Mesothelial cell of epicardium (in vitro differentiated cells): ENCODE results near the gene DRC3. TPM values are rescaled to one million over a fixed set of nuclear protein-coding genes. Genes with fewer than 3 reads are reported as not detected.
"Not testable (repeated sequence)": the region's sequence is repeated elsewhere in the genome, so short reads cannot be mapped to it uniquely, and the experiment has no call there.

Experiments
- DNase-seq, 2 experiments: peaks; one replicate each; pipeline ENCODE4 v3.0.0; 2021; ENCODE audit warnings: low spot score in 2 of 2; ENCODE audit not compliant: unreplicated experiment in 2 of 2
- H3K27ac Mint-ChIP-seq: 2 replicates; pipeline ENCODE4 v1.8.0; 2021; ENCODE audit warnings: mixed read lengths
- H3K27me3 Mint-ChIP-seq: 2 replicates; pipeline ENCODE4 v1.8.0; 2021; ENCODE audit warnings: low read depth, mixed read lengths
- H3K36me3 Mint-ChIP-seq: 2 replicates; pipeline ENCODE4 v1.8.0; 2021; ENCODE audit warnings: mixed read lengths
- H3K4me1 Mint-ChIP-seq: 2 replicates; pipeline ENCODE4 v1.8.0; 2021; ENCODE audit warnings: mixed read lengths
- H3K4me3 Mint-ChIP-seq: 2 replicates; pipeline ENCODE4 v1.8.0; 2021; ENCODE audit warnings: mild to moderate bottlenecking, moderate library complexity, mixed read lengths
- H3K9me3 Mint-ChIP-seq: 2 replicates; pipeline ENCODE4 v1.8.0; 2021; ENCODE audit warnings: mixed read lengths
- total RNA-seq: library from RNA; stranded (reverse); gene quantifications from 3 replicates; pipeline ENCODE4 v1.2.1, GENCODE V29; 2021
- TF ChIP-seq, protein P1 (sequence below): fragments of 200-600 bp; sonication (generic); IDR thresholded peaks from one replicate; pipeline ENCODE4 v1.5.0; 2021; ENCODE audit warnings: antibody characterized with exemption; ENCODE audit not compliant: unreplicated experiment

DRC3 gene
- total RNA-seq, 1 donor from 2014 or later: 3.2 TPM

DNA sequence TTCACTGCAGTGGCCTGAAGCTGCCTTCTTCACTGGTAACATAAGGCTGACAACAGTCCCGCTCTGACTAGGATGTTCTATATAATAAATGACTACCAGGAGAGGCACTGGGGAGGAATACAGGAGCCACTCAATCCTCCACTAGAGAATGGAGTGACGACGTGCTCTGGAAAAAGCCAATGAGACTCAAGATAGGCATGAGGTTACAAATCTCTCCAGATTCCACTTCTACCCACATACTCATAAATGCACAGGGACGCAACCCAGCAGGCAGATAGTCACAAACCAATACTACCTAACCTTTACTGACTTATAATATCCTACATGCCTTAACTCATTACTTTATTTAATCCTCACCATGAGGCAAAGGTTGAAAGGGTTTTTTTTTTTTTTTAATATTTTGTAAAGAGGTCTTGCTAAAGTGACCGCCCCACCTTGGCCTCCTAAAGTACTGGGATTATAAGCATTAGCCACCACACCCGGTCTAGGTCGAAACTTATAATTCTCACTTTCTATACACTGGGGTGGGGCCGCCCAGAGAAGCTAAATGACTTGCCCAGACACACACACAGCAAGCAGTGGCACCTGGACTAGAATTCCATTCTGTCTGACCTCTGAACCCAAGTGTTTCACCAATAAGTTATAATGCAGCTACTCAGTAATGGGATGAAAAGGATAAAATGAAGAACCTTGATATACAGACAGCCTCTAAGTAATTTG lies 34.1 kb upstream of the DRC3 start:
- H3K36me3 Mint-ChIP-seq: no peaks in the 10 kb centered on the region
- peak overlapping the region; percentile 99 for H3K27ac Mint-ChIP-seq
- no peak for DNase-seq
- H3K9me3 Mint-ChIP-seq: no peaks in the 10 kb centered on the region
- TF ChIP-seq, protein P1, sequence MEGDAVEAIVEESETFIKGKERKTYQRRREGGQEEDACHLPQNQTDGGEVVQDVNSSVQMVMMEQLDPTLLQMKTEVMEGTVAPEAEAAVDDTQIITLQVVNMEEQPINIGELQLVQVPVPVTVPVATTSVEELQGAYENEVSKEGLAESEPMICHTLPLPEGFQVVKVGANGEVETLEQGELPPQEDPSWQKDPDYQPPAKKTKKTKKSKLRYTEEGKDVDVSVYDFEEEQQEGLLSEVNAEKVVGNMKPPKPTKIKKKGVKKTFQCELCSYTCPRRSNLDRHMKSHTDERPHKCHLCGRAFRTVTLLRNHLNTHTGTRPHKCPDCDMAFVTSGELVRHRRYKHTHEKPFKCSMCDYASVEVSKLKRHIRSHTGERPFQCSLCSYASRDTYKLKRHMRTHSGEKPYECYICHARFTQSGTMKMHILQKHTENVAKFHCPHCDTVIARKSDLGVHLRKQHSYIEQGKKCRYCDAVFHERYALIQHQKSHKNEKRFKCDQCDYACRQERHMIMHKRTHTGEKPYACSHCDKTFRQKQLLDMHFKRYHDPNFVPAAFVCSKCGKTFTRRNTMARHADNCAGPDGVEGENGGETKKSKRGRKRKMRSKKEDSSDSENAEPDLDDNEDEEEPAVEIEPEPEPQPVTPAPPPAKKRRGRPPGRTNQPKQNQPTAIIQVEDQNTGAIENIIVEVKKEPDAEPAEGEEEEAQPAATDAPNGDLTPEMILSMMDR: no peak
- H3K4me3 Mint-ChIP-seq: no peak overlapping the region
- no peaks in the 10 kb centered on the region for H3K27me3 Mint-ChIP-seq
- H3K4me1 Mint-ChIP-seq: peaks cover 90% of the 10 kb centered on the region

DNA sequence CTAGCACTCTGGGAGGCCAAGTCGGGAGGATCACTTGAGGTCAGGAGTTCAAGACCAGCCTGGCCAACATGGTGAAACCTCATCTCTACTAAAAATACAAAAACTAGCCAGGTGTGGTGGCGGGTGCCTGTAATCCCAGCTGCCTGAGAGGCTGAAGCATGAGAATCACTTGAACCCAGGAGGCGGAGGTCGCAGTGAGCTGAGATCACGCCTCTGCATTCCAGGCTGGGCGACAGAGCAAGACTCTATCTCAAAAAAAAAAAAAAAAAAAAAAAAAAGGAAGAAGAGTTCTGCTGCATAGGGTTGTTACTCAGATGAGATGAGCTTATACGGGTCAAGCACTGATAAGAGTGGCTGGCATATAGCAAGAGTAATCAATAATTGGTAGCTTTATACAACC lies 32.7 kb upstream of the DRC3 start:
- H3K4me3 Mint-ChIP-seq, H3K36me3 Mint-ChIP-seq, H3K9me3 Mint-ChIP-seq, DNase-seq, H3K27me3 Mint-ChIP-seq: not testable (repeated sequence)
- Mint-ChIP-seq H3K4me1 (peaks cover 93% of the 10 kb centered on the region), H3K27ac (peak overlapping the region; percentile 99)

DNA sequence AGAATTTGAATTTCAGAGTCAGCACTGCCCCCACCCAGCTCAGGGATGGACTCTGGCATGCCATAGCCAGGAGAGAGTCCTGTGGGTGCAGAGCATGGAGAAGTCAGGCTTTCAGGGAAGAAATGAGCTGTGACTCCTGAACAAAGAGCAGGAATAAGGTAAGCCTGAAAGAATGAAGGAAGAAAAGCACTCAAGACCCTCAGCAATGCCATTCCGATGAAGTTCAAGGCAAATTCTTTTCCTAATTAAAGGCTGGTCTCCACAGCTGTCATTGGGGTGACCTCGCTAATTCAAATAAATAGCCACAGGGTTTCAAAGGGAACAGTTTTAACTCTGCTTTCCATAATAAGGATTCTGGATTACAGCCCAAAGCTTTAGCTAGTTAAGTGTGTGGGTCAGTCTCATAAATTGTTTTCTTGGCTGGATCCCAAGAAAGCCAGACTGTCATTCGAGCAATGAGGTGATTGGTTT lies 32.2 kb upstream of the DRC3 start:
- Mint-ChIP-seq H3K4me3 (peak overlapping the region; percentile 41), H3K9me3 (no peaks in the 10 kb centered on the region), H3K27ac (peak overlapping the region; percentile 99), H3K27me3 (no peaks in the 10 kb centered on the region), H3K36me3 (no peaks in the 10 kb centered on the region), H3K4me1 (peaks cover 93% of the 10 kb centered on the region)
- no peak for DNase-seq
- TF ChIP-seq, protein P1: no peak

DNA sequence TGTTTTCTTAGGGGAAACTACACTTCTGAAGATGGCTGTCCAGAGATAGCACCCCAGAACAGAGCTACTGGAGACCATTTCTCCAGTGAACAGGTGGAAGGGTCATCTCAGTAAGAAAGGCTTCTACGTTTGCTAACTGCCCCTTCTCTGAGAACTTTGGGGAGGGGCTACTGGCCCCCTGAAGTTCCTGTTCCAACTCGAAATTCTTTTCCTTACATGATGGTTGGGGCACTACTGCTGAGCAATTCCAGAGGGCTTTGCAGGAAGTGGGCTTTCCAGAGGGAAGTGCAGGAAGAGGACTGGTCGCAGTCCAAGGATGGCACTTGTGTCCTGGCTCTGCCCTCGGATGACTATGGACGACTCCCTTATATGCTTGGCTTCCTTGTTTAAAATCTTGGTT lies 31.6 kb upstream of the DRC3 start:
- H3K4me3 Mint-ChIP-seq: no peak overlapping the region
- no peak for DNase-seq
- TF ChIP-seq, protein P1: no peak
- H3K9me3 Mint-ChIP-seq: no peaks in the 10 kb centered on the region
- H3K36me3 Mint-ChIP-seq: no peaks in the 10 kb centered on the region
- H3K4me1 Mint-ChIP-seq: peaks cover 92% of the 10 kb centered on the region
- H3K27ac Mint-ChIP-seq: peak overlapping the region; percentile 99
- no peaks in the 10 kb centered on the region for H3K27me3 Mint-ChIP-seq

DNA sequence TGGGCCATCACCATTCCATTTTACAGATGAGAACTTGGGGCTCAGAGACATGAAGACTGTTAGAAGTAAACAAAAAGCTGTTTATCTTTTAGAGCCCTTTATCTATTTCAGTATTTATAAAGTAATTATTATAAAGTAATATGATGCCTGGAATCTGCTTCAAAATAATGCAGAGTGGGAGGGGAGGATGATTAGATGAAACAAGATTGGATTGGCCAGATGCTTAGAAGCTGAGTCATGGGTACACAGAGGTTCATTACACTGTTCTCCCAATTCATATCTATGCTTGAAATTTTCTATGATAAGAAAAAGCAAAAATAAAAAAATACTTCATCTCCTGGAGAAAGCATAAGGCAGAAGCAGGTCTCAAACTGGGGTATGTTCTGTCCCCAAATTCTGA lies 29.8 kb upstream of the DRC3 start:
- Mint-ChIP-seq H3K9me3 (no peaks in the 10 kb centered on the region), H3K27ac (peak overlapping the region; percentile 98), H3K4me1 (peaks cover 92% of the 10 kb centered on the region), H3K27me3 (no peaks in the 10 kb centered on the region), H3K36me3 (no peaks in the 10 kb centered on the region), H3K4me3 (no peak overlapping the region)
- DNase-seq: no peak
- TF ChIP-seq, protein P1: no peak

DNA sequence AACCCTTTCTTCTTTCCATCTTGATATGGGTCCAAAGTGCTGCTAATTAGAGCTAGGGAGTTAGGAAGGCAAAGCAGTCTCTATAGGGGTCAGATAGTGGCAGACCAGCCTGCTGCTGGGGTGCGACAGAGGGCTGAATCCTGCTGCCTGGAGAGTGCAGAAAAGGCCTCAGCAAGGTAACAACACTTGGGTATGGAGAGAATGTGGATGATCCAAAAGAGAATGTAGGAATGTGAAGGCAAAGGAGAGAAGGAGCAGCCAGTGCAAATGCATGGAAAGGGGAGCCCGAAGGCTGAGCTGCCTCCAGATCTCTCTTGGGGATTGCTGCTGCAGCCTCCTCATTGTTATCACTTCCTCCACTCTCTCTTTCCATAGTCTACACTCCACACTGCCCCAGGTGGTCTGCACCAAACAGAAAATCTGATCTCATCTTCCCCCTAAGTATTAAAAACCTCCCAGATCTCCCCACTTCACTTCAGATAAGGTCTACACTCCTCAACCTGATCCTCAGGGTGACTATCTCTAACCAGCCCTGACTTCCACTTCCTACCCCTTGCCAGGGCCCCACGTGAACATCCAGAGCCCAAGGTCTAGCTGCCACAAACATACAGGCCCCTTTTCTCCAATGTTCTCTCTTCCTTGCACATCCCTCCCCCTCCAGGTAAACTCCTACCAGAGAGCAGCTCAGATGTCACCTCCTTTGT lies 29.2 kb upstream of the DRC3 start:
- Mint-ChIP-seq H3K9me3 (no peaks in the 10 kb centered on the region), H3K36me3 (no peaks in the 10 kb centered on the region), H3K27me3 (no peaks in the 10 kb centered on the region), H3K4me1 (peaks cover 90% of the 10 kb centered on the region), H3K4me3 (peak overlapping the region; percentile 1), H3K27ac (peak overlapping the region; percentile 98)
- no peak for DNase-seq
- TF ChIP-seq, protein P1: no peak
